Choroid plexus epithelial cell (primary cell): Measurements from ENCODE around the gene VPS18.

ENCODE experiments used
- DNase-seq: peaks from one replicate; pipeline ENCODE4 v3.0.0-alpha.2; 2010; ENCODE audit warnings: low read depth
- H3K4me3 ChIP-seq: 2 replicates; pipeline ENCODE4 v1.5.1; 2011; ENCODE audit warnings: low read depth, mild to moderate bottlenecking, control low read depth, low read length, moderate library complexity
- CTCF ChIP-seq: conservative IDR thresholded peaks from 2 replicates; pipeline ENCODE4 v1.5.1; 2011; ENCODE audit warnings: low read depth, mild to moderate bottlenecking, control low read depth, inconsistent platforms, low read length, moderate library complexity

The VPS18 gene

GRCh38 chr15:40893733-40894680 is at the start of gene VPS18:
Gene VPS18 (plus strand): TSS chr15:40894450. CDS start chr15:40894769, 319 bp downstream.
- TF ChIP-seq CTCF: peak; percentile 82
- peak; percentile 99 for DNase-seq
- H3K4me3 ChIP-seq: peak within 1 kb of the TSS; percentile 97

- peak; percentile 14 for DNase-seq
- TF ChIP-seq CTCF: no peak
- H3K4me3 ChIP-seq: peak overlapping the region; percentile 54
Observed at GRCh38 chr15:40844696-40845030, 49.6 kb upstream of the VPS18 start.

GRCh38 chr15:40845036-40845435 is 49.2 kb upstream of the VPS18 start:
- peak overlapping the region; percentile 54 for H3K4me3 ChIP-seq
- TF ChIP-seq CTCF: no peak
- no peak for DNase-seq

GRCh38 chr15:40845511-40846284 is 48.6 kb upstream of the VPS18 start:
- H3K4me3 ChIP-seq: no peak overlapping the region
- DNase-seq: no peak
- TF ChIP-seq CTCF: no peak

GRCh38 chr15:40846841-40847222 is 47.4 kb upstream of the VPS18 start:
- DNase-seq: no peak
- TF ChIP-seq CTCF: no peak
- no peak overlapping the region for H3K4me3 ChIP-seq

- DNase-seq: peak; percentile 62
- TF ChIP-seq CTCF: peak; percentile 14
- H3K4me3 ChIP-seq: no peak overlapping the region
Observed at GRCh38 chr15:40847223-40847961, 46.9 kb upstream of the VPS18 start.
